RCC 7860 (cell line): ENCODE results near the gene PAGR1.

ENCODE experiments used
- DNase-seq: peaks from one replicate; pipeline ENCODE4 v3.0.0-alpha.2; 2015; ENCODE audit warnings: low spot score
- FAIRE-seq: peaks from 2 replicates; lab custom pipeline; 2012; peaks lifted over from hg19 to GRCh38; lab: Jason Lieb, UNC

PAGR1 gene

DNA sequence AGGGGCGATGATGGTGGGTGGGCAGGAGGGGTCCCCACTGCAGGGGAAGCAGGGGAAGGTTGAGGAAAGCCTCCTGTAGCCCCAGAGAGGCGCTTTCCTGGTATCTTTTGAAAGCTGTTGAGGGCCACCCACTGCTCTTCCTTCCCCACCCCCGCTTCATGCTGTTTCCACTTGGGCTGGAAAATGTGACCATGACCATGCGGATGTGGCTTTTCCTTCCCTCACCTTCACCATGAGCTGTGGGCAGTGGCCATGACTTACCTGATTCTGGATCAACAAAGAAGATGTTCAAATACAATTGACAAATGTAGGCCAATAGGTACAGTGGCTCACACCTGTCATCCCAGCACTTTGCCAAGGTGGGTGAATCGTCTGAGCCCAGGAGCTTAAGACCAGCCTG lies 18.1 kb downstream of the PAGR1 start:
- no peak for FAIRE-seq

DNA sequence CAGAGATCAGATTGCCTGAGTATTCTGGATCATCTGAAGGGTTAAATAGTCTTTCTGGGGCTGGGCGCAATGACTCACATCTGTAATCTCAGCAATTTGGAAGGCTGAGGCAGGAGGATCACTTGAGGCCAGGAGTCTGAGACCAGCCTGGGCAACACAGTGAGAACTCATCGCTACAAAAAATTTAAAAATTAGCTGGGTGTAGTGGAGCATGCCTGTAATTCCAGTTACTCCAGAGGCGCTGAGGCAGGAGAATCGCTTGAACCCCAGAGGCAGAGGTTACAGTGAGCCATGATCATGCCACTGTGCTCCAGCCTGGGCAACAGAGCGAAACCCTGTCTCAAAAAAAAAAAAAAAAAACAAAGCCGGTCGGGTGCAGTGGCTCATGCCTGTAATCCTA lies 20.0 kb downstream of the PAGR1 start:
- peak; percentile 37 for DNase-seq
- peak; percentile 58 for FAIRE-seq

More for the DNA sequence above, 18.1 kb downstream of the PAGR1 start:
- DNase-seq, result no peak

DNA sequence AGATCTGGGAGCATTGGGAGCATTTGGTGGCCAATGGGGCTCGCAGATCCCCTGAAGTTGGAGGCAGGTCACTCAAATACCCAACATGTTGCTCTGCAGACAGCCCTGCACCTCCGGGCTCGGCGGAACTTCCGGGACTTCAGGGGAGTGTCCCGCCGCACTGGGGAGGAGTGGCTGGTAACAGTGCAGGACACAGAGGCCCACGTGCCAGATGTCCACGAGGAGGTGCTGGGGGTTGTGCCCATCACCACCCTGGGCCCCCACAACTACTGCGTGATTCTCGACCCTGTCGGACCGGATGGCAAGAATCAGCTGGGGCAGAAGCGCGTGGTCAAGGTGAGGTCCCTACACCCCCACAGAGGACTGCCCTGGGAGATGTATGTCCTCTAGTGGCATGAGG lies 20.7 kb downstream of the PAGR1 start:
- FAIRE-seq, result no peak
- DNase-seq, result no peak

DNA sequence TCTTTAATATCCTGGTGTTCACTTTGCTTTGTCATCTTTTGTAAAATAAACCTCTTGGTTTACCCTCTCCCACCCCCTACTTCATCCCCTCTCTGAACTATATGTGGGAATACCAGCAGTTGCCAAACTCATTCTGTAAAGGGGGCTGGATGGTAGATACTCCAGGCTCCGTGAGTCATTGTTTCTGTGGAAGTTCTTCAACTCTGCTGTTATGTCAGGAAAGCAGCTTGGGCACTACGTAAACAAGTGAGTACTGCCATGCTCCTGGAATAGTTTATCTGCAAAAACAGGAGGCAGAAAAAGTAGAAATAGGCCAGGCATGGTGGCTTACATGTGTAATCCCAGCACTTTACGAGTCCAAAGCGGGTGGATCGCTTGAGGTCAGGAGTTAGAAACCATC lies 21.9 kb downstream of the PAGR1 start:
- no peak for DNase-seq

DNA sequence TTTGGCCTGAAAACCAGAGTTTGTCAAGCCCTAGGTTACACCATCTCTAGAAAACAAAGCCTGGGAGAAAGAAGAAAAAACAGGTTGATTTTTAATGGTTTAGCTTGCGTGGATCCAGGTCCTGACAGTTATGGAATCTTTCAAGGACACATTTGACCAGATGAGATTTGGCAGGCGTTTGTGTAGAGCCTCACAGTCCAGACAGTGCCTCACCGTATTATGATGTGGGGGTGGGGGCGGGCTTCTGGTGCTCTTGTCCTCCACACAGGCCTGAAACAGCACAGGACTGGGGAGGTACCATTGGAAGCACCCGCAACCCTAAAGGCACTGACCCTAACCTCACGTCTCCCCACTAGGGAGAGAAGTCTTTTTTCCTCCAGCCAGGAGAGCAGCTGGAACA lies 23.9 kb downstream of the PAGR1 start:
- no peak for FAIRE-seq
- no peak for DNase-seq

More for the DNA sequence above, 21.9 kb downstream of the PAGR1 start:
- no peak for FAIRE-seq

DNA sequence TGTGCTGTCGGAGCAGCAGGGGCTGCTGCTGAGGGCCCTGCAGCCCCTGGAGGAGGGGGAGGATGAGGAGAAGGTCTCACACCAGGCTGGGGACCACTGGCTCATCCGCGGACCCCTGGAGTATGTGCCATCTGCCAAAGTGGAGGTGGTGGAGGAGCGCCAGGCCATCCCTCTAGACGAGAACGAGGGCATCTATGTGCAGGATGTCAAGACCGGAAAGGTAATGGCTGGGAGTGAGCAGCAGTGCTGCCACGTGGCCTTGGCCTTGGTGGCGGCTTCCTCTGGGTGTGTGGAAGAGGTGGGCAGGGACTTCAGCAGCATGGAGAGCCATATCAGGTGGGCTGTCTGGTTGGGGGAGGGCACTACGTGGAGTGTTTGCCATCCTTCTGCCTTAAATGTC lies 24.3 kb downstream of the PAGR1 start:
- FAIRE-seq (no peak), DNase-seq (no peak)

DNA sequence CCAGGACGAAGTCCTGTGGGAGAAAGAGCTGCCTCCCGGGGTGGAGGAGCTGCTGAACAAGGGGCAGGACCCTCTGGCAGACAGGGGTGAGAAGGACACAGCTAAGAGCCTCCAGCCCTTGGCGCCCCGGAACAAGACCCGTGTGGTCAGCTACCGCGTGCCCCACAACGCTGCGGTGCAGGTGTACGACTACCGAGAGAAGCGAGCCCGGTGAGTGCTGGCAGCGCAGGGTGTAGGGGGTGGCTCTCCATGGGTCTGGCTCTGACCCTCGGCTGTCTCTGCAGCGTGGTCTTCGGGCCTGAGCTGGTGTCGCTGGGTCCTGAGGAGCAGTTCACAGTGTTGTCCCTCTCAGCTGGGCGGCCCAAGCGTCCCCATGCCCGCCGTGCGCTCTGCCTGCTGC lies 25.7 kb downstream of the PAGR1 start:
- FAIRE-seq, result no peak
- no peak for DNase-seq

DNA sequence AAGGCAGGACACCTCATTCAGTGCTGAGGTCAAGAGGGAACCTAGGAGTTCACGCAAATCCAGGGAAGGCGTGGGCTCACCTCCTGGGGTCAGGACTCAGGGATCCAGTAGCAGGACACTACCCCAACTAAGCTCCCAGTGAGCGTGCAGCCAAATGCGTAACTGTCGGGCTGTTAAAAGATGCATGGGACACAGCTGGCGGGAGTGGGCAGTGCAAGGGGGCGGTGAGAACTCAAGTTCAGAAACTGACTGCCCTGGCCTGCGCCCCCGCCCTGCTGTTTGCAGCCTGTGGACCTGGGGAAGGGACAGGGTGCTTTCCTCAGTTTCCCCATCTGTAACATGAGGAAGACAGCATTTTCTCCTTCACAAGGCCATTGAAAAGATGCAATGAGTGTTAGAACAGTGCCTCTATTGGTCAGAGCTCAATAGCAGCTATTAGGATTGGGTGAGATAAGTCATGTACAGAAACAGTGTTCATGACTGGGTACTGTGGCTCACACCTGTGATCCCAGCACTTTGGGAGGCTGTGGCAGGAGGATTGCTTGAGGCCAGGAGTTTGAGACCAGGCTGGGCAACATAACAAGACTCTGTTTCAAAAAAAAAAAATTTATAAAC lies 26.9 kb downstream of the PAGR1 start:
- no peak for FAIRE-seq

DNA sequence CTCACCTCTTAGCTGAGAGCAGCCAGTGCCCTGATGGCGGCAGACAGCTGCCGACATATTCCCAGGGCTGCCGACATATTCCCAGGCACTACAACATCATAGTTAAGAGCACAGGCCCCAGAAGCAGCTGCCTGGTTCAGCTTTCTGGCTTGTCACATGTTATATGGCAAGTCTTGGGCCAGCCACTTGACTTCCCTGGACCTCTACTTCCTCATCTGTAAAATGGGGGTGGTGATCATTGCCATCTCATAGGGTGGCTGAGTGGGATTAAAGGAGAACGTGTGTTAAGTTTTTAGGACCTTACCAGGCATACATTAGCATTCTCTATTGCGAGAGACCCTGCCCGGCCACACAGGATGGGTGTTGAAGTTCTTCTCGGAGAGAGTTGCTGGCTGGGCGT lies 28.0 kb downstream of the PAGR1 start:
- no peak for FAIRE-seq
- DNase-seq, result no peak

More for the DNA sequence above, 26.9 kb downstream of the PAGR1 start:
- no peak for DNase-seq

DNA sequence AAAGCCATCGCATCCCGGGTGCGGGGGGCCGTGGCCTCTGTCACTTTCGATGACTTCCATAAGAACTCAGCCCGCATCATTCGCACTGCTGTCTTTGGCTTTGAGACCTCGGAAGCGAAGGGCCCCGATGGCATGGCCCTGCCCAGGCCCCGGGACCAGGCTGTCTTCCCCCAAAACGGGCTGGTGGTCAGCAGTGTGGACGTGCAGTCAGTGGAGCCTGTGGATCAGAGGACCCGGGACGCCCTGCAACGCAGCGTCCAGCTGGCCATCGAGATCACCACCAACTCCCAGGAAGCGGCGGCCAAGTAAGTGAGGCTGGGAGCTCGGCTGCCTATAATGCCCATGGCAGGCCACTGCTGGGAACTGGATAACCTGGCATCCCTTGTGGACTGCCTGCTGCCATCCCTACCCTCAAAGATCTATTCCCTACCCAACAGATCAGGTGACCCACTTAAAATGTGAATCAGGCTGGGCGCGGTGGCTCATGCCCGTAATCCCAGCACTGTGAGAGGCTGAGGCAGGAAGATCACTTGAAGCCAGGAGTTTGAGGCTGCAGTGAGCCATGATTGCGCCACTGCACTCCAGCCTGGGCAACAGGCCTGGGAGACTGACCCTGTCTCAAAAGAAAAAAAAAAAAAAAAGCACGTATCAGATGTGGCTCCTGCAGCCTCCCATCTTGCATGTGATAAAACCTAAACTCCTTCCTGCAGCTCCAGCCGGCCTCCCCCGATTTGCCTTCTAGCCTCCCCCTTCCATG lies 28.8 kb downstream of the PAGR1 start:
- no peak for FAIRE-seq

DNA sequence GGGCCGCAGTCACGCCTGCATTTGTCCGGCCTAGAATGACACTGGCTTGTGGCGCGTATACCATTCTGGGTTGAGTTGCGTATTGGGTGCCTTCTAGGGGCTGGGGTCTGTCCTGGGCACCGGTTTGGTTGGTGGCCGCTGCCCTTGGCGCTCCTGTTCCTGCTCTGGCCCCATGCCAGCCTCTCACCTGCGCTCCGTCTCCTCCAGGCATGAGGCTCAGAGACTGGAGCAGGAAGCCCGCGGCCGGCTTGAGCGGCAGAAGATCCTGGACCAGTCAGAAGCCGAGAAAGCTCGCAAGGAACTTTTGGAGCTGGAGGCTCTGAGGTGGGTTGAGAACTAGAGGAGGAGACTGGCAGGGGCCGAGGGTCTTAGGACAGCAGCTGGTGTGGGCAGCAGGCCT lies 29.7 kb downstream of the PAGR1 start:
- DNase-seq (no peak), FAIRE-seq (no peak)

More for the DNA sequence above, 28.8 kb downstream of the PAGR1 start:
- no peak for DNase-seq

DNA sequence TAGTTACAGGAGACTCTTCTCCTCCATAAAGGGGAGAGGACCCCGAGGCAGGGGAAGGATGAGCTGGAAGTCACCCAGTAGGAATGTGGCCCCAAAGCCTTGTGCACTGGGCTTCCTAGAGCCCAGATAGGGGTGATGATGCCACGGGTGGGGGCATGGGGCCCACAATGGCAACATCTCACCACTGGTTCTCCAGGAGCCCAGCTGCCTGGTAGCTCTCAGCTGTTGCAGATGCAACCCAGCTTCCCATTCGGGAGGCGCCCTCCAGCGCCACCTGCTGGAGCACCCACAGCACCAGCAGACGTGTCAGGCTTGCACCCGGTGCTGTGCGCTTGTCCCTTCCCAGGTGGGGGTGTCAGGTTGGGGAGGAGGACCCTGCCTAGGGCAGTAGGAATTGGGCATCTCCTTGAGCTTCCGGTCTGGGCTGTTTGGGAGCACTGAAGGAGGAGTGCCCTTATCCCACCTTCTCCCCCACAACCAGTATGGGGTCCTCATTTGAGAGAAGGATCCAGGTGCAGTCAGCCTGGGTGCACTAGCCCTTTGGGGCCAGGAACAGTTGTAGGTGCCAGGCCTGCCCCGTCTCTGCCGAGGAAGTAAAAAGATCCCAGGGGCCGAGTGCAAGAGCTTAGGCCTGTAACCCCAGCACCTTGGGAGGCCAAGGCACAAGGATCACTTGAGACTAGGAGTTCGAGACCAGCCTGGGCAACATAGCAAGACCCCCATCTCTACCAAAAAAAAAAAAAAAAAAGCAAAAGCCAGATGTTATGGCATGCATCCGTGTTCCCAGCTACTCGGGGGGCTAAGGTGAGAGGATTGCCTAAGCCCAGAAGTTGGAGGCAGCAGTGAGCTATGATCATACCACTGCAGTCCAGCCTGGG lies 32.7 kb downstream of the PAGR1 start:
- peak; percentile 26 for DNase-seq
- FAIRE-seq, result no peak

DNA sequence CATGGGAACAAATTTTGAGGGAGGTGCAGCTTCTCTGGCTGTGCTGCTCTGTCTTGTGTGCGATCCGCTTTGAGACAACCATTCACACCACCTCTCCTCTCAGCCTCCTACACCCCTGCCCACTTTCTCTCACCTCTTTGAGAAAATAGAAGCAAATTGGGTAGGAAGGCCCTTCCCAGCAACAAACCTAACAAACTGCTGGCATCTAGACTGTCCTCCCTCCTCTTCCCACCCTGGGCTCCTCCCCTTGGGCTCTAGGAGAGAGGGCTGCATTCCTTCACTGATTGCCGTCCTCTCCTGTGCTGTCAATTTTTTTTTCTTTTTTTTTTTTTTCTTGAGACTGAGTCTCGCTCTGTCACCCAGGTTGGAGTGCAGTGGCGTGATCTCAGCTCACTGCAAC lies 33.6 kb downstream of the PAGR1 start:
- DNase-seq (no peak), FAIRE-seq (no peak)

DNA sequence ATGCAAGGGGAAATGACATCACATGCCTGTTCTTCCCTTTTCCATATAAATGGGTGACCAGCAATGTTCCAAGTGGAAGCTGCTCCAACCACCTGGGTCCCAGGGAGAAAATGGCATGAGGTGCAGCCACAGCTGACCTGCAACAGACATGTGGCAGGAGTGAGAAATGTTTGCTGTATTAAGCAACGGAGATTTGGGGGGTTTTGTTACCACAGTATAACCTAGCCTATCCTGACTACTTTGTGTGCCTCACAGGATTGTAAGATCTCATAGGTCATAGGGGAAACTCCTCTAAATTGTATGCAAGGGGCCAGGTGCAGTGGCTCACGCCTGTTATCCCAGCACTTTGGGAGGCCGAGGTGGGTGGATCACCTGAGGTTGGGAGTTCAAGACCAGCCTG lies 35.0 kb downstream of the PAGR1 start:
- DNase-seq (no peak), FAIRE-seq (no peak)

DNA sequence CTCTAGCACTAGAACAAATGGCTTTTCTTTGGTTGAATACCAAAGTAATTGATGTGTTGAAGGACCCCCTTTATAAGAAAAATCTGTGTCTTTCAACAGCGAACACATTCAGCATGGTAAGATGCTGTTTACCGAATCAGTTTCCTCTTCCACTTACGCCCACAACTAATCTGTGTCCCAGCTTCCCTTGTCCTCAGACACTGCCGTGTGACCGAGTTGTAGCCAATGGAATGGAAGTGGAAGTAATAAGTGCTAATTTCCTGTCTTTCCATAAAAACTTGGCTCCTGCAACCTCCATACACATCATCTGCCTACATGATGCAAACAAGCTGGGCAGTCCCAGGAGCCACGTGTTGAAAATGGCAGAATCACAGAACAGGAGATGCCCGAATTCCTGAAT lies 36.7 kb downstream of the PAGR1 start:
- FAIRE-seq (no peak), DNase-seq (no peak)

DNA sequence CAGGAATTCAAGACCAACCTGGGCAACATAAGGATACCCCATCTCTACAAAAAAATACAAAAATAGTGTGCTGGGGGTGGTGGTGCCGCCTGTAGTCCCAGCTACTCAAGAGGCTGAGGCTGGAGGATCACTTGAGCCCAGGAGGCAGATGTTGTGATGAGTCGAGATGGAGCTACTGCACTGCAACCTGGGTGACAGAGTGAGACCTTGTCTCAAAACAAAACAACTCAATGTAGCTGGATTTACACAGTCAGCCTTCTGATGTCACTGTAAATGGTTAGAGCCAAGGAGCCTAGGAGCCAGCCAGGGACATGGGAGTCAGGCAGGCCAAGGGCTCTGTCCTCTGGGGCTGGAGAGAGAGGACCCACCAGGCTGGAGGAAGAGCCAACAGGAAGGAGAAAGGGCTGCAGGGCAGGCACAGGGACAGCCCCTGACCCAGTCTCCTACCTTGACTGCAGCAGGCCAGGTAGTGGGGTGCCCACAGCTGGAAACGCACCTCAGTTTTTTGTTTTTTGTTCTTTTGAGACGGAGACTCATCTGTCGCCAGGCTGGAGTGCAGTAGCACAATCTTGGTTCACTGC lies 38.7 kb downstream of the PAGR1 start:
- no peak for DNase-seq
- no peak for FAIRE-seq

DNA sequence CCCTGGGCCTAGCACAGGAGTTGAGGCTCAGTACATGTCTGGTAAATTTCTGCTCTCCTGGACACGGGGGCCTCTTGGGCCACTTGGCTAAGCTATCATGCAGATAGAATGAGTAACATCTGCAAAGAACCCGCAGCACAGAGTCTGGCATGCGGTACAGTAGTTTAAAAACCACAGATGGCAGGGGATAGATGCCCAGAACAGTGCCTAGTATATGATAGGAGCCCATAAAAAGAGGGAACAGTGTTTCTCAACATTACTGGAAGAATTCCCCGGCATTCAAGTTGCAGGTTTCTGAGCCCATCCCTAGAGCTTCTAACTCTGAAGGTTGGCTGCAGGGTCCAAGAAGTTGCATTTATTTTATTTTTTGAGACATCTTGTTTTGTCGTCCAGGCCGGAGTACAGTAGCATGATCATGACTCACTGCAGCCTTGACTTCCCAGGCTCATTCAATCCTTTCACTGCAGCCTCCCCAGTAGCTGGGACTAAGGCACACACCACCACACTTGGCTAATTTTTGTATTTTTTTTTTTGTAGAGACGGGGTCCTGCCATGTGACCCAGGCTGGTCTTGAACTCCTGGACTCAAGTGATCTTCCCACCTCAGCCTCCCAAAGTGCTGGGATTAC lies 41.3 kb downstream of the PAGR1 start:
- DNase-seq, result peak; percentile 67

DNA sequence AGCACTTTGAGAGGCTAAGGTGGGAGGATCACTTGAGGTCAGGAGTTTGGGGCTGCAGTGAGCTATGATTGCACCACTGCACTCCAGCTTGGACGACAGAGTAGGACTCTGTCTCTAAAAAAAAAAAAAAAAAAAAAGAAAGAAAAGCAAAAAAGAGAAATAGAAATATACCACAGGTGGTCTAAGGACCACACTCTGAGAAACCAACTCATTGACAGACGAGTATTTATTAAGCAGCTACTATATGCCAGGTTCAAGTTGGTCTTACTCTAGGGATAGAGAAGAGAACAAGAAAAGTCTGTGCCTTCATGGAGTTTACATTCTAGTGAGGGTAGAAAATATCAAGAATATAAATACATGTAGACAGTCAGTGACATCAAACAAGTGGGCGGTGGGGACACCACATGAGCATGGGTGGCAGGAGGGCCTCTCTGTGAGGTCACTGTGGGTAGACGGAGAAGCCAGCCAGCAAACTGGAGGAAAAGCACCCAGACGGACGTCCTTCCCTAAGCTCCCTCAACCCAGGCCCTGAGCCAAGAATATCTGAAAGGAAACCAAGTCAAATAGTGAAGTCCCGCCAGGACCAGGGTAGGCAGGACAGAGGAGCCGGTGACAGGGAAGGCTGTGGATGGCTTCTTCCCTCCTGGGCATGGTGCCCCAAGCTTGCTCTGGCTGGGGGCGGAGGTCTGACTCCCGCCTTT lies 42.3 kb downstream of the PAGR1 start:
- DNase-seq, result no peak
- FAIRE-seq, result no peak

More for the DNA sequence above, 41.3 kb downstream of the PAGR1 start:
- peak; percentile 83 for FAIRE-seq

DNA sequence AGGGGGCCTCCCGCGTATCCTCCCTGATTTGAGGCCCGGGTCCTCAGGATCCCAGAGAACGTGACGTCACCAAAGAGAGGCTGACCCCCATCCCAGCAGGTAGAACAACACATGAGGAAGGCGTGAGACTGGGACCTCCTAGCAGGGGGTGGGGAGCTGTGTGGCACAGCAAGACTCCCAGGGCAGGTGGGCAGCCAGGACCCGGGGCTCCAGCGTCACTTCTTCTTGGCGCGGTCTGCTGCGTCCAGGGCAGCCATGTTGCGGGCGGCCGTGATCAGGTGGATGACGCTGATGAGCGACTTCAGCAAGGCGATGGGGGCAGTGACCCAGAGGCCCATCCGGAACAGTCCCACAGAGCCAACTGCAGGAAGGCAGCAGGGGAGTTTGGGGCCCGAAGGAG lies 43.0 kb downstream of the PAGR1 start:
- DNase-seq (no peak), FAIRE-seq (no peak)

DNA sequence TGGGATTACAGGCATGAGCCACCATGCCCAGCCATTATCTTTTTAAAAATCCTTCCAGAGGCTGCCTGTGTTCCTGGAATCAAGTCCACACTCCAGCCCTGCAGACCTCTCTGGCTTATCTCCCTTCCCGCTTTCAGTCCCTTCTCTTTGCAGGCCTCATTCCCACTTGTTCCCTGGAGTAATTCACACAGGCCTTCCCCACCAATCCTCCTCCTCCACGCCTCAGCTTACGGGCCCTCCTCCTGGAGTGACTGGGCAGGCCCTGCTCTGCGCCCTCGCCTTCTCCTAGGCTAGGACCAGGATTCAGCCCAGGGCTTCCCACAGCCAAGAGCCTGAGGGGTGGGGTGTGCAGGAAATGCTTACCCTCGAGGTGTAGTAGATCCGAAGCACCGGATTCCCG lies 44.3 kb downstream of the PAGR1 start:
- DNase-seq (no peak), FAIRE-seq (no peak)
